NCI-H2196 treated with DMSO at 0.1 percent for 48 hours (cell line): ENCODE results near the gene DPP7.

Experiments used
- DNase-seq: peaks from one replicate; lab custom pipeline; 2025; ENCODE audit not compliant: unreplicated experiment; lab: John Stamatoyannopoulos, UW

The DPP7 gene

DNA sequence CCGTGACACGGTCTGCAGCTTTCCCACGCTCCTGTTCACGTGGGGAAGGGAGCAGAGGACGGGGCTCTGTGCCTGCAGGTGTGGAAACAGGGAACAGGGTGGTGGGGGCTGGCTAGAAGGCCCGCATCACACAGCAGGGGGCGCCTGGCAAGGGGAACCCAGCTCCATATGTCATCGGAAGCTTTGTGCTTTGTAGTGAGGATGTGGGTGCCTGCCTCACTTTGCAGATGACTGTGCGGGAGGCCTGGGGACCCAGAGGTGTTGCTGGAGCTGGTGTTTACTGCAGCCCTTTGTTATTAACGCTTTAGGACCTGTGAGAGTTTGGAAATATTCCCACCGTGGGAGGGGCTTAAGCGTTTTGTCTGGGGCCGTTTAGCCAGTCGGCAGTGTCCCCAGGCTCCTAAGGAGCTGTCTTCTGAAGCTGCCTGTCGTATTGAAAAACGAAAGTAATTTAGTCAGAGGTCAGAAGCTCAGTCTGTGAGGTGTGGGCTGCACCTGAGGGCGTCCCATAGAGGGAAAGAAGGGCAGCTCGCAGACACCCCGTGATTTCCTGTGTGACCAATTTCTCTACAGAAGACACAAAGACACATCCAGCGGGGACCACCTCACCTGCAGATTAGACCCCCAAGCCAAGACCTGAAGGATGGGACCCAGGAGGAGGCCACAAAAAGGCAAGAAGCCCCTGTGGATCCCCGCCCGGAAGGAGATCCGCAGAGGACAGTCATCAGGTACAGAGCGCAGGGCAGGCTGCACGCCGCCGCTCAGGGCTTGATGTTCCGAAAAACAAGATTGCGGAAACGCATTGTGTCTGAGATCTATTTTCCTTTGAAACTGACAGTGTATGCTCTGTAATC, 18.6 kb downstream of the DPP7 start:
- DNase-seq = no peak

DNA sequence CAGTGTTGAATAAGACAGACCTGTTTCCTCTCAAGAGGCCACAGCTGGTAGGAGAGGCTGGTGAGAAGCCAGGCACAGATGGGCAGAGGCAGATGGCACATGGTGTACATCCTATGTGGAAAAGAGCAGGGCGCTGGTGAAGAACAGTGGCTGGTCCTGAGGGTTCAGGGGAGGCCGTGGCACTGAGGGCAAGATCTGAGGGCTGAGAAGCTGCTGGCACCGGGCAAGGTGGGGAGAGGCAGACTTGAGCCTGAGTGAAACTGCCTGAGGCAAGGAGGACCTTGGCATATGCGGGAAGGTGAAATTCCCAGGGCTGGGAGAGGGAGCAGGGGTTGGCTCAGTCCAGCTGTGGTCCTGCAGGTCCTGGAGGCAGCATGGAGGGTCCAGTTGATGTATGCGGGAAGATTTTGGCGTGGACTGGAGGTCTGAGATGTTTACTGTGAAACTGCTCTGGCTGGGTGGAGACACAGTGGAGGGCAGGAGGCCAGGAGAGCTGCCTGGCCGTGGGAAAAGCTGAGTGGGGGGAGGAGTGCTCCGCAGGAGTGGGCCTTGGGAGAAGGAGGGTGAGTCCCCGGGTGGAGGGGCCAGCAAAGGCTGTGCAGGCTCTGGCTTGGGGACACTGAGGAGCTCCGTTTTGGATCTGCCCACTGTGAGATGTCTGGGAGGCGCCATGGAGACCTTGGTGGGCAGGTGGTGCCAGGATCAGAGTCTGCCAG, 25.1 kb downstream of the DPP7 start:
- no peak for DNase-seq

DNA sequence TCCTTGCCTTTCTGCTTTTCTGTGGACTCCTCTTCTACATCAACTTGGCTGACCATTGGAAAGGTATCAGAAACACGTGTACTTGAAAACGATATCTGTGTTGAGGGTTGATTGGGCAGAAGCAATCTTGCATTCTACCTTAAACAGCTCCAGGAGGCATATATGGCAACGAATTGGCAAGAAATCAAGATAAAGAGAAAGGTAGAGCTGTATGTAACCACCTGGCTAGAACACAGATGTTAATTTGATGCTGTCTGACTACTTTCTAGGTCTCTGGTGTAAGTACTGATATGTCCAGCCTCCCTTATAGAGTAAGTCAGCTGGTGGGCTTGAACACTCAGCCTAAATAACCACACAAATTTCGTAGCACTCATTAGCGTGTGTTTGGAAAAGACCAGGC, 26.4 kb downstream of the DPP7 start:
- DNase-seq = no peak

DNA sequence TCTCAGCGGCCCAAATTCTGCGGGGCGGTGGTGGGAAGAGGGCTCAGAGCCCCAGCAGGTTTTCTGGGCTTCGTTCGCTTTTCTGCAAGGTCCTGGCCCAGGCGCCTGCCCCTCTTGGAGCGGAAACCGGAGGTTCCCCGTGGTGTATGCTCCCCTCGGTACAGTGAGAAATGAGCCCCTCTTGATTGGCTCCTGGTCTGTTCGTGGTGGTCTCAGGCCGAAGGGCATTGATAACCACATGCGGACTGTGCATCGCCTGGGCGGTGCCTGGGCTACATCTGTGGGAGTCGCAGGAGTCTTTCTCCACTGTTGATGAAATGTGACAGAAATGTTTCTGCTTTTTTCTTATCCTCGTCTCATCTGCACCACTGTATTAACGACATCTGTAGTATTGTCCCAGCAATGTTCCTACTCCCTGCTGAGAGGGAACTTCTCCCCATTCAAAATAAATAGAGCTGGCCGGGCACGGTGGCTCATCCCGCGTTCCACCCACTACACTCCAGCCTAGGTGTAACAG, 27.1 kb downstream of the DPP7 start:
- no peak for DNase-seq

DNA sequence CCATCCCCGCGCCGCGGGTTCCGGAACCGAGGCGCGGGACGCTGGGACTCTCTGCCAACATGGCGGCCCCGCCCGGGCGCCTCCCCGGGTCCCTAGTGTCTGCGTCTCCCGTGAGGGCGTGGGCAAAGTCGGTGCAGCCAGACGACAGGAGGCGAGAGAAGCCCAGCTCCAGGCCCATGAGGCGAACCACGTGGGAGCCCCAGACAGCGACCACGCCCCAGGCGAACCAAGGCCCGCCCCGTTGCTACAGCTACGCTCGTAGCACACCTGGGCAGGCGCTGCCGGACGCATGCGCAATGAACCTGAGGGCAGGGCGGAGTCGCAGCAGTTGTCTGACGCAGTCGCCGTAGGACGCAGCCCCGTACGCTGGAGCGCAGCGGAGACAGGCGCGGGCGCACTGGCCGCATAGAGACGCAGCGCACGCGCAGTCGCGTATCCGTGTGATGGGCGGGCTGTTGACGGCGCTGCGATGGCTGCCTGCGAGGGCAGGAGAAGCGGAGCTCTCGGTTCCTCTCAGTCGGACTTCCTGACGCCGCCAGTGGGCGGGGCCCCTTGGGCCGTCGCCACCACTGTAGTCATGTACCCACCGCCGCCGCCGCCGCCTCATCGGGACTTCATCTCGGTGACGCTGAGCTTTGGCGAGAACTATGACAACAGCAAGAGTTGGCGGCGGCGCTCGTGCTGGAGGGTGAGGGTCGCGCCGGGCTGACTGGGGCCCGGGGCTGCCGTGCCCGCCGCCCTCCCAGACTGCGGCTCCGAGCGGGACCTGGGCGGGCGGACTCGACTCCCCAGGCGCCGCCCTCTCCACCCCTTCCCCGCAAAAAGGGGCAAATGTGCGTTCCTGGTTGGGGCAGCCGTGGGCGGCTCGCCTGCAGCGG, 27.8 kb downstream of the DPP7 start, which contains the start of gene MAN1B1:
Gene MAN1B1 (plus strand): TSS at position 455 of the 878 bp plus-strand sequence. CDS start 15 bp downstream, at position 470.
- peak; percentile 98 for DNase-seq

DNA sequence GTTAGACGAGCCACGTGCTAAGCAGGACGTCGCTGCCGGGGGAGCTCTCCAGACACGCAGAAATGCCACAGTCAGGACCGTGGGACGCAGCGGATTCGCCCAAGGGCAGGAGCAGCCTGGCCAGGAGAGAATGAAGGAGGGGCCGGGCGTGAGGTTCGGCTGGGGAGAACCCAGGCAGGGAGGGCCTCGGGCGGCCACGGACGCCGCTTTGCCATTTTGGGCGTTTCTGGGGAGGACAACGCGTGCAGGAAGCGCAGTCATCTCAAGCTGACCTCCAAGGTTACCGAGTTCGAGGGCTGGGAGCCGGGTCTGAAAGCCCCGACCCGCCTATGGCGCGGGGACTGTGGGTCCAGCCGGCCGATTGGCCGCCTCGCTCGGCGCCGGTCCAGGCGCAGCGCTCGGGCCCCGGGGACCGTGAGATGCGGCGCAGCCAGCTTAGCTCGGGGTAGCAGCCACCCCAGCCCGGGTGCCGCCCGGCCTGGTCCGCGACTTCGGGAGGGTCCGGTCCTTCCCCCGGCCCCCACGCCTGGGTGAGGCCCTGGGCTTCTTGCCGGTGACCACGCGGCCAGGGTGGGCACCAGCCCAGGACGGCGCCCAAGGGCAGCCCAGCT, 28.5 kb downstream of the DPP7 start:
- no peak for DNase-seq

DNA sequence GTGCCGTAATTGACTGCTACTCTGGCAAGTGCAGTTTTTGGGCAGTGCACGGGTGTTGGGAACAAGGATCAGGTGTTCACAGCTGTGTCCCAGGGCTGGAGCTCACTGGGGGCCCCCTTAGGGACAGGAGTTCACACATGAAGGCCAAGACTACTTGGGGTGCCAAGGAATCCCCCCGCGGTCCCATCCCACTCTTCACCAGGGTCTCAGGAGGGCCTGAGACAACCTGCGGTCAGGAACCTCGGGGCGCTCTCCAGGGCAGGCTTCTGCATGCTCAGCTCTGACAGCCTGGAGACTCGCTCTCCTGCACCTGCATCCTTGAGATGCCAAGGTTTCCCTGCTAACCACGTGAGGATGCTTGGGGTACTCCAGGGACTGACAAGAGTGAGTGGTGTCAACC, 30.0 kb downstream of the DPP7 start:
- no peak for DNase-seq

DNA sequence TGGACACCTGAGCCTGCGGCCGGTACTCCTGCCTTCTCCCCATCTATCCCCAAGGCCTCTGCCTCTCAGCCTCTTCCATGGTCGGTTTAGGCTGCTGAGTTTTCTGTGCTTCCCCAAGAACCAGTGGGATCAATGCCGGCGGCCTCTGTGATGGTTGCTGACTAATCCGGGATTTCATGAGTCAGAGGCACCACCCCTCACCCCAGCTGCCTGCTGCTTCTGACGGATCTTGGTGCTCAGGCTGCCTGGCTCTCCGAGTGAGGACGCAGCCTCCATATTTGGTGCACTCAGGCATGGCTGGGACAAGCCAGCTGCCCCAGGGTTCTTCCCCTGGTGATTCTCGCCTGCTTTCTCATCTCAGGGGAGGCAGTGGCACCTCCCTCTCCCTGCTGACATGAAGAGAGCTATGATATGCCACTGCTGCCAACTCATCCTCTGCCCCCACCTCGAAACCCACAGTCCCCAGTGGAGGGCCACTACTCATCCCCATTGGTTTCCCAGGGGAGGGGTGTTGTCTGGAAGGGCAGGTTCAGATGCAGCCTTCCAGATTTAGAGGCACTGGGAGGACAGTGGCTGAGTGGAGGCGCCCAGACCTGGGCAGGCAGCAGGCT, 31.0 kb downstream of the DPP7 start:
- no peak for DNase-seq

DNA sequence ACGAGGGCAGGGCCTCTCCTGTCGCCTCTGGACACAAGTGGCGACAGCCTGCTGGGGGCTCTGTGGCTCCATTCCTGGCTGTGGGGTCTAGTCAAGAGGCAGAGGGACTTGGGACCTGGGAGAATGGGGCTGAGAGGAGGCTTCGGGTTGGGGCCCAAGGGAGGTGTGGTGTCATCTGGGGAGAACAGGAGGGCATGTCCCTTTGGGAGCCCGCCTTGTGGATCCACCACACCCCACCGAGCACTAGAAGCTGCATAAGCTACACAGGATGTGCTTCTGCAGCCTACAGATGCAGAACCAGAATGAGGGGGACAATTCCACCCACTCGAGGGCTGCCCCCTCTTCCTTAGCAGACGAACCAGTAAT, 31.6 kb downstream of the DPP7 start:
- DNase-seq = no peak

DNA sequence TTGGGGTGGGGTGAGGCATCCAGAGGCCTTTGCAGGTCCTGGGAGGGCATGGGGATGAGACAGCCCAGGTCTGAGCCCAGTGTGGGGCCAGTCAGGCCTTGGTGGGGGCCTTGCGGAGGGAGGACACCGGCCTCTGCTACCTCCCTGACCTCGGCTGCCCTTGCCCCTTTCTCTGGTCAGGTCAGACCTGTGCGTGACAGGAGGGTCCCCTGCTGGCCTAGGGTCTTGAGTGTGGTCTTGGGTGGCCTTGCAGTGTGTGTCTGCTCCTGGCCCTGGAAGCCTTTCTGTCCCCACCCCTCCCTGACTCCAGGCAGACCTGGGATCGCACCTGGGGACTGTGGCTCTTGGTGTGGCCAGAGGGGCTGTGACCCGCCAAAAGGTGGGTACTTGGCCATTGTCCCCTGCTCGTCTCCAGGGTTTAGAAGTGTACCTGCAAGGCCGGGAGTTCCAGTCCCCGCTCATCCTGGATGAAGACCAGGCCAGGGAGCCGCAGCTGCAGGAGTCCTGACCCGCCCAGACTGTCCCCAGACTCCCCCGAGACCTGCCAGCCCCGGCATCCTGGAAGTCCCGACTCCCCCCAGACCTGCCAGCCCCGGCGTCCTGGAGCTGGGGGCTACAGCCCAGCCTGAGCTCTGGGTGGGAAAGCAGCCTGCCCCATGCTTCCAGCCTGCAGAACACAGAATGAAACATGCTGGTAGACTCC, 32.2 kb downstream of the DPP7 start:
- no peak for DNase-seq

DNA sequence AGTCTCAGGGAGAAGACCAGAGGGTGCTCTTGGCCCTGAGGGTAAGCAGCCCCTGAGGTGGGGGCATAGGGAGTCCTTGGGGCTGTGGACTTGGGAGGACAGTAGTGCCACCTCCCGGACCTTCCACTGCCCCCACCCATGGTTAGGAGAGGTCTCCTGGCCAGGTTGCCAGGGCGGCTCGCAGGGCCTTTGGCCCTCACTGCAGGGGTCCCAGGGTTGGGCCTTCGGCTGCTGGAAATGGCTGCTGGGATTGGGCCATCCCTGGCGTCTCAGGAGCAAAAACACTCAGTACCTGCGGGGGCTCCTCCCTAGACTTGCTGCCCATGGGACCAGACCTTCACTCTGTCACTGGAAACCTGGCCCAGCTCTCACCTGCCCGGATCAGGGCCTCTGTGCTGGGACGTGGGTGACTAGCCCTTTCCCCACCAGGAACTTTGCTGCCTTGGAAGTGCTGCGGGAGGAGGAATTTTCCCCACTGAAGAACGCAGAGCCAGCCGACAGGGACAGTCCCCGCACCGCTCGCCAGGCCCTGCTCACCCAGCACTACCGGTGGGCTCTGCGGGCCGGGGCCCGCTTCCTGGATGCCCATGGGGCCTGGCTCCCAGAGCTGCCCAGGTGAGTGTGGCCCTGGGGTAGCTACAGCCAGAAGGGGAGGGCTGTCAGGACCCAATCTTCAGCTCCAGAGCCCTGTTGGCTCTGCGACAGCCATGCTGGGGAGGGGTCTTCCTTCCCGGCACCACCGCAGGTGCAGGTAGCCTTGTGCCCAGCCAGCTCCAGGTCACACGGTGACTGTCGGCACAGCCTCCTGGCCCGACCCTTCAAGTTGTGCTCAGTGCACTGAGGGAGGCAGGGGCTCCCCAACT, 34.0 kb downstream of the DPP7 start:
- no peak for DNase-seq

DNA sequence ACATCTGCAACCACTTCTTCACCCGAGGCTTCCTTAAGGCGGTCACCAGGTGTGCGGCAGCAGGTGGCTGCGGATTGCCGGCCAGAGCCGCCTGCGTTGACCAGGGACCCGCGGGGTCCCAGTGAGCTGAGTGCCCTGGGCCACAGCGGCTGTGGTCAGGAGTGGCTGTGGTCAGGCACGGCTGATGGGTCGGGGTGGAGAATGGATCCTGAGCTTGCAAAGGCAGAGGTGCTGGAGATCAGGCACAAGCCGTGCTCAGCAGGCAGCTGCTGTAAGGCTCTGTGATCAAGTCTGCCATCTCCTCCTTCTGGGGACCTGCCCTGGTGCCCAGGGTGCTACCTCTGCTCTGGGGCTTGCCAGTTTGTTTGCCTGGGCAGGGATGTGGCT, 35.1 kb downstream of the DPP7 start:
- DNase-seq = no peak

DNA sequence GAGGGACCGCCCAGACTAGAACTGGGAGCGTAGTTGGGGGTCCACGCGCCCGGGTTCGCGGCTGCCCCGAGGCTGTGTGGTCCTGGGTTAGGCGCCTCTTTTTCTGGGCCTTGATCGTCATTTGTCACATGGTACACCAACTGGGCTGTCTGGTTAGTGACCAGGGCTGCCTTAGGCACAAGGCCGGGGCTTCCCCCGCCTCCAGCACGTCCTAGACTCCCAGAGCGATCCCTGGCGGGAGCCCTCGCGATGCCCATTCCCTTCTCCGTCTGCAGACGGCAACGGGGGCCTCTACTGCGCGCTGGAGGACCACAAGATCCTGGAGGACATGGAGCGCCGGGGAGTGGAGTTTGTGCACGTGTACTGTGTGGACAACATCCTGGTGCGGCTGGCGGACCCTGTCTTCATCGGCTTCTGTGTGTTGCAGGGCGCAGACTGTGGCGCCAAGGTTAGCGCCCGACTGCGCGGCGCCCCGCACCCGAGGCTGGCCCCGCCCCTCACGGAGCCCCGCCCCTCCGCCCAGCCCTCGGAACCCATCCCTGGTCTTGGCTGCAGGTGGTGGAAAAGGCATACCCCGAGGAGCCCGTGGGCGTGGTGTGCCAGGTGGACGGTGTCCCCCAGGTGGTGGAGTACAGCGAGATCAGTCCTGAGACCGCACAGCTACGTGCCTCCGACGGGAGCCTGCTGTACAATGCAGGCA, 35.7 kb downstream of the DPP7 start:
- no peak for DNase-seq

DNA sequence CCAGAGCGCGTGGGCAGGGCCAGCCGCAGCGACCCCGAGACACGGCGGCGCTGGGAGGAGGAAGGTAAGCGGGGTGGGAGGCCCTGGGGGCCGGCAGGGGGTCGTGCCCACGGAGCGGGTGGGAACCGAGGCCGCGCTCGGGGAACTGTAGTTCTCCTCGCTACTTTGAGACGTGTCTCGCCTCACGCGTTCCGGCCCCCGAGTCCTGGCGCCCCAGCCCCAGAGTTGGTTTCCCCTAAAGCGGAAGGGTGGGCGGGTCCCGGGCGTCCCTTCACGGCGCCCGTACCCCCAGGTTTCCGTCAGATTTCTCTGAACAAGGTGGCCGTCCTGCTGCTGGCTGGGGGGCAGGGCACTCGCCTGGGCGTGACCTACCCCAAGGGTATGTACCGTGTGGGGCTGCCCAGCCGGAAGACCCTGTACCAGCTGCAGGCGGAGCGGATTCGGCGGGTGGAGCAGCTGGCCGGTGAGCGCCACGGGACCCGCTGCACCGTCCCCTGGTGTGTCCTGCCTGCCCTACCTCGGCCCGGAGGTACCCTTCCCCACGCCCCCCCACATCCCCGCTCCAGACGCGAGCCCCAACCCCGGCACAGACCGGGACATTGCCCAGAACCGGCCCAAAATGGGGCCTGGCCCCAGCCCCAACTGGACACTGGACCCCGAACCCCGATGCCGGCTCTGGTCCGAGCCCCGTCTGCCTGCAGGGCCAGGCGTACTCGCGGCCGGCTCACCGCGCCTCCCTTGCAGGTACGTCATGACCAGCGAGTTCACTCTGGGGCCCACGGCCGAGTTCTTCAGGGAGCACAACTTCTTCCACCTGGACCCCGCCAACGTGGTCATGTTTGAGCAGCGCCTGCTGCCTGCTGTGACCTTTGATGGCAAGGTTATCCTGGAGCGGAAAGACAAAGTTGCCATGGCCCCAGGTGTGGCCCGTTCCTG, 36.5 kb downstream of the DPP7 start:
- no peak for DNase-seq

DNA sequence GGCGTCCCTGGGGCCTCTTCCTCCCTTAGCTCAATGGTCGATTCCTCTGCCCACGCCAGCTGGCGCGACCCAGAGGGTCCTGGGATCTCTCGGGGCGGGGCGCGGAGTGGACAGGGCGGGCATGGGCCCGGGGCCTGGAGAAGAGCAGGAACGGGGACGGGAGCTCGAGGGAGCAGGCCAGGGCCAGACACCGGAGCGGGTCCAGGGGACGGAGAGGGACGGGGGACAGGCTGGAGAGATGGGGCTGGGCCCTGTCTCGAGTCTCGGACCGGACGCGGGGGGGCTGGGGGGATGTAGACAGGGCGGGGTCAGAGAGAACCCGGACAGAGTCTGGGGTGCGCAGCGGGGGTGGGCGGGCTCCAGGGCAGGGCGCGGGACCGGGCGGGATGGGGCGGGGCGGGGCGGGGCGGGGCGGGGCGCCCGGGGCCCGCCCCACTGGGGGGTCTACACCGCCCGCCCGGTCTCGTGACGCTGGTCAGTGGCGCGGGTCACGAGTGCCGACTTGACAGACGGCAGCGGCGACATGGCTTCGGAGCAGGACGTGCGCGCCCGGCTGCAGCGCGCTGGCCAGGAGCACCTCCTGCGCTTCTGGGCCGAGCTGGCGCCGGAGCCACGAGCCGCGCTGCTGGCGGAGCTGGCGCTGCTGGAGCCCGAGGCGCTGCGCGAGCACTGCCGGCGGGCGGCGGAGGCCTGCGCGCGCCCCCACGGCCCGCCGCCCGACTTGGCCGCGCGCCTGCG, 37.4 kb downstream of the DPP7 start, which contains the start of gene UAP1L1:
Gene UAP1L1 (plus strand): TSS at position 508 of the 738 bp plus-strand sequence. CDS start 16 bp downstream, at position 524.
- DNase-seq = no peak

DNA sequence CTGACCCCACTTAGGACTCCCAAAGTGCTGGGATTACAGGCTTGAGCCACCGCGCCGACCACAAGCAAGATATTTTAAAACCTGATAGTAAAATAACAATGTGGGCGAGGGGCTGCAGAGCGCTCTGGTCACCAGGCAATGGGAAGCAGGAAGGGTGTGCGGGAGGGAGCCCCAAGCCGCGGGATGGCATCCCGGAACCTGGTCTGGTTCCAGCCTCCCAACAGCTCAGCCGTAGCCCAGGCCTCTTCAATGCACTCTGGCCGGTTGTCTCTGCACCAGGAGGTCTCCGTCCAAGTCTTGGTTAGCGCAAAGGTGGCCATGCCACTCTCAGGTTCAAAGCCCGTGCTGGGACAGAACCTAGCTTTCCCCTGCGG, 37.9 kb downstream of the DPP7 start:
- no peak for DNase-seq
